IMR-90 (cell line): ENCODE measurements around the gene MCTP1. TPM values are rescaled to one million over a fixed set of nuclear protein-coding genes. Genes with fewer than 3 reads are reported as not detected.

ENCODE experiments used
- ATAC-seq: fragments of 200-7000 bp; cut with Tn5 transposase; 2 replicates; pipeline ENCODE4 v1.9.1; 2020; ENCODE audit warnings: low read depth, mild to moderate bottlenecking, moderate library complexity
- BruUV-seq: library from RNA; stranded (reverse); fragments of 400-500 nt; replicated peaks from 2 replicates; lab custom pipeline; 2021; lab: Mats Ljungman, UMichigan
- CTCF ChIA-PET: fragments of 300-600 bp; formaldehyde crosslinking; extraction: SDS; loops from one replicate; lab custom pipeline; 2021; ENCODE audit warnings: antibody characterized with exemption; lab: Yijun Ruan, JAX
- POLR2A ChIA-PET: fragments of 300-600 bp; sonication (Branson Sonifier 250); formaldehyde crosslinking; loops from one replicate; lab custom pipeline; 2022; ENCODE audit warnings: antibody characterized with exemption; ENCODE audit not compliant: unreplicated experiment; lab: Charles Lee
- DNase-seq: peaks from one replicate; pipeline ENCODE4 v3.0.0; 2013
- H2AFZ ChIP-seq: replicated peaks from 2 replicates; pipeline ENCODE3; 2013; ENCODE audit warnings: low read length, mild to moderate bottlenecking; ENCODE audit not compliant: poor library complexity
- H2AK5ac ChIP-seq: 2 replicates; pipeline ENCODE4 v1.6.1; 2013; ENCODE audit warnings: low read depth, low read length, inconsistent platforms
- H2AK9ac ChIP-seq: replicated peaks from 2 replicates; pipeline ENCODE3; 2013; ENCODE audit warnings: mild to moderate bottlenecking, low read depth, low read length, moderate library complexity; ENCODE audit not compliant: poor library complexity
- H2BK120ac ChIP-seq: 2 replicates; pipeline ENCODE4 v1.6.1; 2013; ENCODE audit warnings: low read depth, low read length, inconsistent platforms
- H2BK15ac ChIP-seq: 3 replicates; pipeline ENCODE4 v1.6.1; 2013; ENCODE audit warnings: low read depth, low read length, inconsistent platforms
- H2BK20ac ChIP-seq: 2 replicates; pipeline ENCODE4 v1.6.1; 2013; ENCODE audit warnings: low read depth, mild to moderate bottlenecking, inconsistent platforms, low read length, moderate library complexity
- H2BK5ac ChIP-seq: 2 replicates; pipeline ENCODE4 v1.6.1; 2013; ENCODE audit warnings: mild to moderate bottlenecking, low read depth, low read length, inconsistent platforms; ENCODE audit not compliant: poor library complexity, severe bottlenecking
- H3K14ac ChIP-seq: replicated peaks from 2 replicates; pipeline ENCODE4 v1.6.1; 2013; ENCODE audit warnings: low read depth, low read length, inconsistent platforms
- H3K18ac ChIP-seq: 2 replicates; pipeline ENCODE4 v1.6.1; 2013; ENCODE audit warnings: low read depth, low read length, control low read depth
- H3K23ac ChIP-seq: 2 replicates; pipeline ENCODE4 v1.6.1; 2013; ENCODE audit warnings: low read depth, low read length, inconsistent platforms
- H3K27ac ChIP-seq: 2 replicates; pipeline ENCODE4 v1.5.1; 2013; ENCODE audit warnings: mild to moderate bottlenecking, control low read depth, low read length; ENCODE audit not compliant: insufficient read depth
- H3K27me3 ChIP-seq: 2 replicates; pipeline ENCODE4 v1.6.1; 2013; ENCODE audit warnings: low read length; ENCODE audit not compliant: control insufficient read depth, insufficient read depth
- H3K36me3 ChIP-seq: 2 replicates; pipeline ENCODE4 v1.6.1; 2013; ENCODE audit warnings: low read length, mixed read lengths; ENCODE audit not compliant: control insufficient read depth, insufficient read depth
- H3K4ac ChIP-seq: 2 replicates; pipeline ENCODE4 v1.6.1; 2013; ENCODE audit warnings: low read depth, low read length, inconsistent platforms
- H3K4me1 ChIP-seq: 2 replicates; pipeline ENCODE4 v1.6.1; 2013; ENCODE audit warnings: low read length, mixed read lengths; ENCODE audit not compliant: control insufficient read depth, insufficient read depth
- H3K4me2 ChIP-seq: 2 replicates; pipeline ENCODE4 v1.6.1; 2013; ENCODE audit warnings: low read depth, mild to moderate bottlenecking, control low read depth, low read length, moderate library complexity
- H3K4me3 ChIP-seq: 2 replicates; pipeline ENCODE4 v1.5.1; 2013; ENCODE audit warnings: low read depth, mild to moderate bottlenecking, control low read depth, low read length, moderate library complexity; ENCODE audit not compliant: insufficient read depth
- H3K56ac ChIP-seq: 2 replicates; pipeline ENCODE4 v1.6.1; 2013; ENCODE audit warnings: low read length, inconsistent platforms; ENCODE audit not compliant: insufficient read depth; ENCODE audit errors: extremely low read depth
- H3K79me1 ChIP-seq, 2 experiments: 2 replicates each; pipeline ENCODE4 v1.6.1; 2013; ENCODE audit warnings: low read length in 2 of 2, inconsistent platforms in 1 of 2, low read depth in 1 of 2
- H3K9ac ChIP-seq: 2 replicates; pipeline ENCODE4 v1.6.1; 2013; ENCODE audit warnings: low read depth, low read length, control low read depth
- H3K9me1 ChIP-seq: 2 replicates; pipeline ENCODE4 v1.6.1; 2013; ENCODE audit warnings: low read length, inconsistent platforms; ENCODE audit not compliant: insufficient read depth
- H3K9me3 ChIP-seq: 2 replicates; pipeline ENCODE4 v1.6.1; 2013; ENCODE audit warnings: low read length; ENCODE audit not compliant: control insufficient read depth, insufficient read depth
- H4K20me1 ChIP-seq: 2 replicates; pipeline ENCODE4 v1.6.1; 2013; ENCODE audit warnings: low read length, inconsistent platforms; ENCODE audit not compliant: insufficient read depth
- H4K5ac ChIP-seq: 2 replicates; pipeline ENCODE4 v1.6.1; 2013; ENCODE audit warnings: mild to moderate bottlenecking, low read depth, low read length, control low read depth
- H4K8ac ChIP-seq, 2 experiments: 2 replicates each; pipeline ENCODE4 v1.6.1; 2013; ENCODE audit warnings: low read depth in 2 of 2, low read length in 2 of 2, control low read depth in 1 of 2, inconsistent platforms in 1 of 2
- H4K91ac ChIP-seq: 2 replicates; pipeline ENCODE4 v1.6.1; 2013; ENCODE audit warnings: low read depth, low read length, inconsistent platforms; ENCODE audit not compliant: insufficient read depth
- BHLHE40 ChIP-seq: fragments of 150-350 bp; IDR thresholded peaks from 2 replicates; pipeline ENCODE4 v1.6.1; 2016; ENCODE audit warnings: mild to moderate bottlenecking, low read depth, low read length
- CEBPB ChIP-seq: IDR thresholded peaks from 2 replicates; pipeline ENCODE4 v1.6.1; 2012; ENCODE audit warnings: low read depth, low read length, improper control_type of control experiment
- CHD1 ChIP-seq: IDR thresholded peaks from 2 replicates; pipeline ENCODE4 v1.6.1; 2012; ENCODE audit warnings: low read depth, low read length, improper control_type of control experiment
- CTCF ChIP-seq: conservative IDR thresholded peaks from 2 replicates; pipeline ENCODE4 v1.5.1; 2012; ENCODE audit warnings: mild to moderate bottlenecking, low read depth, low read length, improper control_type of control experiment
- ELK1 ChIP-seq: fragments of 150-350 bp; IDR thresholded peaks from 2 replicates; pipeline ENCODE4 v1.6.1; 2016; ENCODE audit warnings: low read depth, mild to moderate bottlenecking, low read length, moderate library complexity, borderline replicate concordance
- FOS ChIP-seq: fragments of 150-350 bp; IDR thresholded peaks from 2 replicates; pipeline ENCODE4 v1.6.1; 2016; ENCODE audit warnings: low read depth, low read length
- MAFK ChIP-seq: IDR thresholded peaks from 2 replicates; pipeline ENCODE4 v1.6.1; 2012; ENCODE audit warnings: low read depth, low read length, improper control_type of control experiment
- MAZ ChIP-seq: IDR thresholded peaks from 2 replicates; pipeline ENCODE4 v1.6.1; 2012; ENCODE audit warnings: low read depth, mild to moderate bottlenecking, low read length, improper control_type of control experiment, moderate library complexity, borderline replicate concordance
- MXI1 ChIP-seq: IDR thresholded peaks from 2 replicates; pipeline ENCODE4 v1.6.1; 2012; ENCODE audit warnings: low read depth, mild to moderate bottlenecking, low read length, moderate library complexity, borderline replicate concordance
- NFE2L2 ChIP-seq: fragments of 150-350 bp; IDR thresholded peaks from 2 replicates; pipeline ENCODE4 v1.6.1; 2016; ENCODE audit warnings: low read depth, mild to moderate bottlenecking, low read length
- POLR2A ChIP-seq: IDR thresholded peaks from 2 replicates; pipeline ENCODE4 v1.6.1; 2012; ENCODE audit warnings: mild to moderate bottlenecking, low read depth, low read length
- RAD21 ChIP-seq: IDR thresholded peaks from 2 replicates; pipeline ENCODE4 v1.6.1; 2012; ENCODE audit warnings: low read length, improper control_type of control experiment
- RCOR1 ChIP-seq: IDR thresholded peaks from 2 replicates; pipeline ENCODE4 v1.6.1; 2012; ENCODE audit warnings: mild to moderate bottlenecking, low read length, improper control_type of control experiment; ENCODE audit not compliant: insufficient replicate concordance
- RFX5 ChIP-seq: IDR thresholded peaks from 2 replicates; pipeline ENCODE4 v1.8.0; 2012; ENCODE audit warnings: low read depth, mild to moderate bottlenecking, low read length, moderate library complexity
- SMC3 ChIP-seq: fragments of 150-350 bp; IDR thresholded peaks from 2 replicates; pipeline ENCODE4 v1.6.1; 2016; ENCODE audit warnings: low read depth, mild to moderate bottlenecking, antibody characterized with exemption, low read length, moderate library complexity
- dilution Hi-C: fragments of 300-500 bp; cut with HindIII; formaldehyde crosslinking; loops from one replicate; pipeline ENCODE4 v1.14.3; 2018; ENCODE audit warnings: low sequenced_read_pairs; ENCODE audit not compliant: unreplicated experiment
- in situ Hi-C: fragments of 300-500 bp; cut with MboI; formaldehyde crosslinking; loops from 3 replicates; pipeline ENCODE4 v1.14.3; 2019; ENCODE audit warnings: low sequenced_read_pairs, inconsistent platforms, mixed read lengths
- intact Hi-C: fragments of 100-400 bp; cut with micrococcal nuclease; formaldehyde crosslinking; loops from 2 replicates; pipeline ENCODE4 v1.10.0; 2022
- polyA plus RNA-seq, 3 experiments: library from polyadenylated mRNA; depleted of rRNA; stranded (reverse); fragments of >200 nt; gene quantifications; 2 replicates each; pipeline ENCODE4 v1.2.3, GENCODE V29; 2012; ENCODE audit warnings: low replicate concordance in 1 of 3
- total RNA-seq: library from RNA; depleted of rRNA; stranded (reverse); fragments of >200 nt; gene quantifications from 2 replicates; pipeline ENCODE4 v1.2.3, GENCODE V29; 2012
- TF ChIP-seq, protein P1 (sequence below): fragments of 150-350 bp; IDR thresholded peaks from 2 replicates; pipeline ENCODE4 v1.6.1; 2017; ENCODE audit warnings: mild to moderate bottlenecking, antibody characterized with exemption, low read length, low read depth

Gene MCTP1
- total and polyA plus RNA-seq, 2 of the 4 experiments (the other 2 are of a cell fraction) = 0.21 TPM; not detected in 1

GRCh38 chr5:95084757-95085156, 200.1 kb downstream of the MCTP1 start:
- no peak overlapping the region for H2BK5ac ChIP-seq
- in situ Hi-C loops = no loop called here
- no peak overlapping the region for H4K5ac ChIP-seq
- H2AFZ ChIP-seq = no peak overlapping the region
- H3K4me2 ChIP-seq = no peak overlapping the region
- H3K18ac ChIP-seq = no peak overlapping the region
- no peaks in the 10 kb centered on the region for H3K9me3 ChIP-seq
- no peak overlapping the region for H4K8ac ChIP-seq
- H3K9me1 ChIP-seq = no peaks in the 10 kb centered on the region; the same call in 1 of the 2 replicates
- no TSS peak for BruUV-seq
- no peaks in the 10 kb centered on the region for H3K4me1 ChIP-seq
- H3K4me3 ChIP-seq = no peak overlapping the region
- no peaks in the 10 kb centered on the region for H4K20me1 ChIP-seq
- TF ChIP-seq CEBPB (no peak), MAFK (no peak), RAD21 (no peak), ELK1 (no peak), NFE2L2 (no peak), CHD1 (no peak), SMC3 (no peak), RFX5 (no peak), RCOR1 (no peak), POLR2A (no peak), CTCF (no peak), MAZ (no peak), FOS (no peak), BHLHE40 (no peak), MXI1 (no peak)
- TF ChIP-seq, protein P1, sequence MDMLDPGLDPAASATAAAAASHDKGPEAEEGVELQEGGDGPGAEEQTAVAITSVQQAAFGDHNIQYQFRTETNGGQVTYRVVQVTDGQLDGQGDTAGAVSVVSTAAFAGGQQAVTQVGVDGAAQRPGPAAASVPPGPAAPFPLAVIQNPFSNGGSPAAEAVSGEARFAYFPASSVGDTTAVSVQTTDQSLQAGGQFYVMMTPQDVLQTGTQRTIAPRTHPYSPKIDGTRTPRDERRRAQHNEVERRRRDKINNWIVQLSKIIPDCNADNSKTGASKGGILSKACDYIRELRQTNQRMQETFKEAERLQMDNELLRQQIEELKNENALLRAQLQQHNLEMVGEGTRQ = no peak
- DNase-seq = no peak
- intact Hi-C loops = no loop called here
- CTCF ChIA-PET = interaction anchor here (1.0 kb wide), 1 partner anchor 96 kb away, joined by 3 read pairs; no protein-coding TSS in a partner anchor
- no peaks in the 10 kb centered on the region for H3K27me3 ChIP-seq
- H2AK5ac ChIP-seq = no peak overlapping the region
- H3K36me3 ChIP-seq = no peaks in the 10 kb centered on the region
- H3K14ac ChIP-seq = no peak overlapping the region
- H2BK120ac ChIP-seq = no peak overlapping the region
- no peaks in the 10 kb centered on the region for H3K79me1 ChIP-seq
- H2AK9ac ChIP-seq = no peak overlapping the region
- H3K4ac ChIP-seq = no peak overlapping the region
- no peak for ATAC-seq
- POLR2A ChIA-PET = interaction anchor here (0.6 kb wide), 1 partner anchor 25 kb away, joined by 7 read pairs; no protein-coding TSS in a partner anchor
- no peak overlapping the region for H4K91ac ChIP-seq
- no peak overlapping the region for H3K9ac ChIP-seq
- H2BK20ac ChIP-seq = no peak overlapping the region
- no peak overlapping the region for H3K27ac ChIP-seq
- H3K23ac ChIP-seq = no peak overlapping the region
- no peak overlapping the region for H2BK15ac ChIP-seq
- H3K56ac ChIP-seq = no peak overlapping the region
- dilution Hi-C loops = no loop called here
